HEK293 (cell line): ENCODE results near the gene PATE3.

ENCODE experiments used
- CTCF ChIA-PET: fragments of 350-600 bp; formaldehyde crosslinking; extraction: SDS; loops from one replicate; lab custom pipeline; 2021; ENCODE audit warnings: antibody characterized with exemption; lab: Yijun Ruan, JAX
- POLR2A ChIA-PET: fragments of 300-600 bp; formaldehyde crosslinking; extraction: SDS; loops from one replicate; lab custom pipeline; 2020; ENCODE audit warnings: antibody characterized with exemption, inconsistent platforms; lab: Yijun Ruan, JAX
- H3K27ac ChIP-seq: fragments of 200-500 bp; sonication (Bioruptor generic); 2 replicates; pipeline ENCODE4 v1.5.1; 2014; ENCODE audit warnings: low read depth, low read length, control low read depth, inconsistent platforms; ENCODE audit errors: extremely low read depth
- H3K36me3 ChIP-seq, 2 experiments: fragments of 200-500 bp in 1 of 2; sonication (Bioruptor generic) in 1 of 2; 1 replicate in 1 of 2; 2 replicates in 1 of 2; pipeline ENCODE4 v1.5.1; 2014 to 2017; ENCODE audit warnings: inconsistent platforms in 2 of 2, low read length in 2 of 2; ENCODE audit not compliant: control insufficient read depth in 2 of 2, insufficient read depth in 1 of 2
- H3K4me1 ChIP-seq: fragments of 200-500 bp; sonication (Bioruptor generic); 2 replicates; pipeline ENCODE4 v1.5.1; 2014; ENCODE audit warnings: mild to moderate bottlenecking, low read length, inconsistent platforms; ENCODE audit not compliant: control insufficient read depth, insufficient read depth
- H3K4me3 ChIP-seq: 2 replicates; pipeline ENCODE4 v1.5.1; 2011; ENCODE audit warnings: low read depth, mild to moderate bottlenecking, control low read depth, low read length, moderate library complexity
- H3K9me3 ChIP-seq: fragments of 200-500 bp; sonication (Bioruptor generic); 2 replicates; pipeline ENCODE4 v1.5.1; 2014; ENCODE audit warnings: low read depth, low read length, inconsistent platforms; ENCODE audit not compliant: control insufficient read depth, insufficient read depth
- EGR2 ChIP-seq: fragments of 450-650 bp; formaldehyde crosslinking; IDR thresholded peaks from 2 replicates; pipeline ENCODE4 v1.5.1; 2016; ENCODE audit warnings: low read depth, missing biosample characterization, missing genetic modification characterization
- GLIS2 ChIP-seq: fragments of 450-650 bp; formaldehyde crosslinking; IDR thresholded peaks from 2 replicates; pipeline ENCODE4 v1.5.1; 2016; ENCODE audit warnings: missing biosample characterization, missing genetic modification characterization
- REST ChIP-seq: fragments of 450-650 bp; formaldehyde crosslinking; IDR thresholded peaks from 2 replicates; pipeline ENCODE4 v1.5.1; 2016; ENCODE audit warnings: missing biosample characterization, missing genetic modification characterization
- TRIM28 ChIP-seq: IDR thresholded peaks from 2 replicates; pipeline ENCODE4 v1.6.1; 2011; ENCODE audit warnings: low read length, control low read depth, borderline replicate concordance
- ZFHX2 ChIP-seq: fragments of 450-650 bp; formaldehyde crosslinking; conservative IDR thresholded peaks from 2 replicates; pipeline ENCODE4 v1.5.1; 2016; ENCODE audit warnings: missing biosample characterization, missing genetic modification characterization
- ZNF18 ChIP-seq: fragments of 450-650 bp; formaldehyde crosslinking; IDR thresholded peaks from 2 replicates; pipeline ENCODE4 v1.5.1; 2016; ENCODE audit warnings: missing biosample characterization, missing genetic modification characterization
- ZNF529 ChIP-seq: fragments of 450-650 bp; formaldehyde crosslinking; IDR thresholded peaks from 2 replicates; pipeline ENCODE4 v1.5.1; 2017; ENCODE audit warnings: missing genetic modification characterization, missing biosample characterization; ENCODE audit not compliant: insufficient replicate concordance

PATE3 gene

GRCh38 chr11:125833016-125833415 lies 45.1 kb downstream of the PATE3 start, which contains the start of gene PATE4 (continued):
- TF ChIP-seq ZNF18 (tag by site-specific recombination): no peak
- TF ChIP-seq TRIM28: no peak
- no peak for TF ChIP-seq GLIS2 (tag by site-specific recombination)

- Histone ChIP-seq H3K36me3 (no peaks in the 10 kb centered on the region), H3K9me3 (no peaks in the 10 kb centered on the region), H3K27ac (no peak overlapping the region), H3K4me1 (no peaks in the 10 kb centered on the region), H3K4me3 (no peak overlapping the region)
- POLR2A ChIA-PET: no interaction called here
- peak; percentile 27 for TF ChIP-seq ZFHX2 (tag by site-specific recombination)
- peak; percentile 52 for TF ChIP-seq EGR2 (tag by site-specific recombination)
- TF ChIP-seq ZNF529: no peak
- no peak for TF ChIP-seq REST (tag by site-specific recombination)
- CTCF ChIA-PET: interaction anchor here (0.6 kb wide), 1 partner anchor 39 kb away, joined by 4 read pairs; no protein-coding TSS in a partner anchor
Measured at GRCh38 chr11:125835748-125836147, 47.8 kb downstream of the PATE3 start.
